Brain microvascular endothelial cell (primary cell): ENCODE results near the gene DAZAP1.

Source experiments
- DNase-seq: peaks from one replicate; pipeline ENCODE4 v3.0.0-alpha.2; 2020
- H3K27ac ChIP-seq: fragments of 250-450 bp; sonication (Bioruptor Pico); 2 replicates; pipeline ENCODE4 v1.5.1; 2020; ENCODE audit warnings: mild to moderate bottlenecking, moderate library complexity
- H3K27me3 ChIP-seq: fragments of 250-450 bp; sonication (Bioruptor Pico); replicated peaks from 2 replicates; pipeline ENCODE4 v1.5.1; 2020; ENCODE audit warnings: mild to moderate bottlenecking
- H3K36me3 ChIP-seq: fragments of 250-450 bp; sonication (Bioruptor Pico); replicated peaks from 2 replicates; pipeline ENCODE4 v1.5.1; 2020; ENCODE audit warnings: mild to moderate bottlenecking
- H3K4me3 ChIP-seq: 2 replicates; pipeline ENCODE4 v1.5.1; 2011; ENCODE audit warnings: low read depth, mild to moderate bottlenecking, control low read depth, low read length, moderate library complexity
- CTCF ChIP-seq: IDR thresholded peaks from 2 replicates; pipeline ENCODE4 v1.5.1; 2011; ENCODE audit warnings: low read depth, mild to moderate bottlenecking, moderate library complexity, low read length, control low read depth, inconsistent platforms; ENCODE audit errors: missing control alignments
- in situ Hi-C: cut with HindIII; loops from 2 replicates; pipeline ENCODE4 v1.10.0; 2017; ENCODE audit warnings: low sequenced_read_pairs, low pct_ligation_motif_present

The DAZAP1 gene

GRCh38 chr19:1445932-1446712 is 38.7 kb downstream of the DAZAP1 start:
- H3K4me3 ChIP-seq, result no peak overlapping the region
- in situ Hi-C loops, result no loop called here
- DNase-seq, result no peak

GRCh38 chr19:1446713-1447481 is 39.5 kb downstream of the DAZAP1 start:
- no peak for TF ChIP-seq CTCF
- no peak overlapping the region for H3K4me3 ChIP-seq
- DNase-seq, result no peak
- H3K27ac ChIP-seq, result no peak overlapping the region
- in situ Hi-C loops, result no loop called here
- H3K36me3 ChIP-seq, result peaks cover 14% of the 10 kb centered on the region
- peaks cover 46% of the 10 kb centered on the region for H3K27me3 ChIP-seq

More at GRCh38 chr19:1445932-1446712, 38.7 kb downstream of the DAZAP1 start:
- peaks cover 22% of the 10 kb centered on the region for H3K36me3 ChIP-seq
- TF ChIP-seq CTCF, result no peak
- H3K27ac ChIP-seq, result no peak overlapping the region
- peaks cover 39% of the 10 kb centered on the region for H3K27me3 ChIP-seq

GRCh38 chr19:1447504-1447903 is 40.1 kb downstream of the DAZAP1 start:
- no peak for TF ChIP-seq CTCF
- in situ Hi-C loops, result no loop called here

GRCh38 chr19:1447944-1448343 is 40.6 kb downstream of the DAZAP1 start:
- Histone ChIP-seq H3K4me3 (no peak overlapping the region), H3K27ac (no peak overlapping the region), H3K27me3 (peaks cover 57% of the 10 kb centered on the region), H3K36me3 (peaks cover 4% of the 10 kb centered on the region)
- in situ Hi-C loops, result no loop called here
- no peak for DNase-seq
- TF ChIP-seq CTCF, result no peak

More at GRCh38 chr19:1447504-1447903, 40.1 kb downstream of the DAZAP1 start:
- H3K27me3 ChIP-seq, result peaks cover 53% of the 10 kb centered on the region
- no peak for DNase-seq
- no peak overlapping the region for H3K27ac ChIP-seq
- H3K36me3 ChIP-seq, result peaks cover 8% of the 10 kb centered on the region
- H3K4me3 ChIP-seq, result no peak overlapping the region

- Histone ChIP-seq H3K27me3 (peaks cover 67% of the 10 kb centered on the region), H3K4me3 (no peak within 1 kb of the TSS), H3K27ac (no peak within 1 kb of the TSS), H3K36me3 (no peaks in the 10 kb centered on the region)
- DNase-seq, result no peak
- in situ Hi-C loops, result no loop called here
- TF ChIP-seq CTCF, result no peak
Observed at GRCh38 chr19:1449467-1450442, 42.4 kb downstream of the DAZAP1 start, which contains the start of gene APC2. Gene APC2, plus strand, starts transcription at chr19:1450121. Its CDS starts 2,881 bp downstream, at chr19:1453002.
